ENCODE data around the gene OTUB2. TPM values are rescaled to one million over a fixed set of nuclear protein-coding genes. Genes with fewer than 3 reads are reported as not detected.
A peak's percentile ranks its signal among the peaks of the same experiment; 100 is the strongest.

The OTUB2 gene
- total and polyA plus RNA-seq, 4 donors, result 0.28 to 0.92 (median 0.63) TPM

GRCh38 chr14:94059998-94060397 lies 33.9 kb downstream of the OTUB2 start:
- 56% methylated on average over 5 of the region's 5 CpGs for WGBS
- Histone ChIP-seq H3K36me3 (ENCODE audit: control insufficient read depth in 4 of 4, insufficient read depth in 3 of 4, low read depth in 1 of 4, low read length in 3 of 4) (peaks cover 4 to 40% (median 28%) of the 10 kb centered on the region in 4 donors), H3K4me1 (ENCODE audit: control insufficient read depth in 4 of 4, insufficient read depth in 4 of 4, low read length in 3 of 4) (peaks cover 18 to 42% (median 36%) of the 10 kb centered on the region in 4 donors), H3K27me3 (ENCODE audit: control insufficient read depth in 4 of 4, insufficient read depth in 4 of 4, low read length in 3 of 4) (no peaks in the 10 kb centered on the region), H3K27ac (ENCODE audit: low read depth in 1 of 2, low read length in 2 of 2) (peak overlapping the region; percentile 61 to 68), H3K9me3 (ENCODE audit: control insufficient read depth in 4 of 4, low read length in 3 of 4) (no peaks in the 10 kb centered on the region), H3K9ac (ENCODE audit: low read depth in 1 of 2, low read length in 2 of 2) (no peak overlapping the region), H3K4me3 (ENCODE audit: low read depth in 1 of 3, low read length in 3 of 3) (no peak overlapping the region)
- DNase-seq (ENCODE audit: low spot score), result no peak
- TF ChIP-seq ATF3 (IDR thresholded peaks at IDR 0.05) (no peak), RXRA (IDR thresholded peaks at IDR 0.05) (peak in 1 of 2 donors; percentile 16), JUND (IDR thresholded peaks at IDR 0.05) (no peak)

- Histone ChIP-seq H3K27me3 (ENCODE audit: control insufficient read depth in 4 of 4, insufficient read depth in 4 of 4, low read length in 3 of 4) (no peaks in the 10 kb centered on the region), H3K9ac (ENCODE audit: low read depth in 1 of 2, low read length in 2 of 2) (no peak overlapping the region), H3K4me1 (ENCODE audit: control insufficient read depth in 4 of 4, insufficient read depth in 4 of 4, low read length in 3 of 4) (peaks cover 21 to 42% (median 33%) of the 10 kb centered on the region in 4 donors), H3K9me3 (ENCODE audit: control insufficient read depth in 4 of 4, low read length in 3 of 4) (no peaks in the 10 kb centered on the region), H3K4me3 (ENCODE audit: low read depth in 1 of 3, low read length in 3 of 3) (no peak overlapping the region), H3K36me3 (ENCODE audit: control insufficient read depth in 4 of 4, insufficient read depth in 3 of 4, low read depth in 1 of 4, low read length in 3 of 4) (peaks cover 4 to 31% (median 24%) of the 10 kb centered on the region in 4 donors), H3K27ac (ENCODE audit: low read depth in 1 of 2, low read length in 2 of 2) (no peak overlapping the region)
- TF ChIP-seq NR2F2 (IDR thresholded peaks at IDR 0.05) (no peak), YY1 (IDR thresholded peaks at IDR 0.05) (no peak), RAD21 (IDR thresholded peaks at IDR 0.05) (no peak), ATF3 (IDR thresholded peaks at IDR 0.05) (no peak), TAF1 (conservative IDR thresholded peaks at IDR 0.05) (no peak), EGR1 (IDR thresholded peaks at IDR 0.05; ENCODE audit: low read depth in 2 of 2) (no peak)
- DNase-seq (ENCODE audit: low spot score), result no peak
- 82% methylated on average over 9 of the region's 9 CpGs for WGBS
Observed at GRCh38 chr14:94062344-94062940, 36.3 kb downstream of the OTUB2 start.

GRCh38 chr14:94066089-94066676 lies 40.0 kb downstream of the OTUB2 start:
- peaks cover 4 to 16% (median 10%) of the 10 kb centered on the region in 4 donors for H3K36me3 ChIP-seq (ENCODE audit: control insufficient read depth in 4 of 4, insufficient read depth in 3 of 4, low read depth in 1 of 4, low read length in 3 of 4)
- DNase-seq (ENCODE audit: low spot score), result no peak
- no peak for TF ChIP-seq ATF3 (IDR thresholded peaks at IDR 0.05)
- no peak for TF ChIP-seq GABPA (IDR thresholded peaks at IDR 0.05 in 1 of 2, conservative IDR thresholded peaks at IDR 0.05 in 1 of 2)
- no peak for TF ChIP-seq HNF4G (IDR thresholded peaks at IDR 0.05)
- no peak for TF ChIP-seq JUND (IDR thresholded peaks at IDR 0.05)
- TF ChIP-seq MAX (IDR thresholded peaks at IDR 0.05), result no peak
- no peak for TF ChIP-seq CTCF (IDR thresholded peaks at IDR 0.05; ENCODE audit: low read depth, low read length, missing input control)
- TF ChIP-seq NR2F2 (IDR thresholded peaks at IDR 0.05), result no peak
- TF ChIP-seq ZBTB33 (IDR thresholded peaks at IDR 0.05), result no peak
- no peak for TF ChIP-seq SP1 (IDR thresholded peaks at IDR 0.05)
- TF ChIP-seq EGR1 (IDR thresholded peaks at IDR 0.05; ENCODE audit: low read depth in 2 of 2), result no peak
- TF ChIP-seq TAF1 (conservative IDR thresholded peaks at IDR 0.05), result no peak
- TF ChIP-seq REST (IDR thresholded peaks at IDR 0.05), result no peak
- H3K9ac ChIP-seq (ENCODE audit: low read depth in 1 of 2, low read length in 2 of 2), result no peak overlapping the region
- H3K4me1 ChIP-seq (ENCODE audit: control insufficient read depth in 4 of 4, insufficient read depth in 4 of 4, low read length in 3 of 4), result peaks cover 0 to 10% (median 8%) of the 10 kb centered on the region in 4 donors
- WGBS, result 75% methylated on average over 8 of the region's 8 CpGs
- no peak overlapping the region for H3K4me3 ChIP-seq (ENCODE audit: low read depth in 1 of 3, low read length in 3 of 3)
- H3K27me3 ChIP-seq (ENCODE audit: control insufficient read depth in 4 of 4, insufficient read depth in 4 of 4, low read length in 3 of 4), result no peaks in the 10 kb centered on the region
- peak overlapping the region in 1 of 2 donors; percentile 14 for H3K27ac ChIP-seq (ENCODE audit: low read depth in 1 of 2, low read length in 2 of 2)
- H3K9me3 ChIP-seq (ENCODE audit: control insufficient read depth in 4 of 4, low read length in 3 of 4), result no peaks in the 10 kb centered on the region
